DOHH2 (cell line): ENCODE results near the gene PCDH15.

Experiments
- CTCF ChIP-seq: fragments of 200-600 bp; sonication (generic); IDR thresholded peaks from one replicate; pipeline ENCODE4 v1.5.1; 2014; ENCODE audit warnings: antibody characterized with exemption, mild to moderate bottlenecking, low read depth, low read length; ENCODE audit not compliant: poor library complexity, severe bottlenecking
- EZH2phosphoT487 ChIP-seq: fragments of 200-600 bp; sonication (generic); IDR thresholded peaks from 2 replicates; pipeline ENCODE4 v1.6.1; 2017; ENCODE audit warnings: borderline replicate concordance, mild to moderate bottlenecking, antibody characterized with exemption, low read length, moderate library complexity, mixed read lengths

GRCh38 chr10:54594289-54594688, 206.7 kb downstream of the PCDH15 start:
- TF ChIP-seq CTCF (no peak), EZH2phosphoT487 (no peak)
